Neural progenitor cell (in vitro differentiated cells): ENCODE results near the gene POU3F3. TPM values are rescaled to one million over a fixed set of nuclear protein-coding genes. Genes with fewer than 3 reads are reported as not detected.

ENCODE experiments used
- DNase-seq: peaks from one replicate; pipeline ENCODE4 v3.0.0-alpha.2; 2016; ENCODE audit warnings: low spot score
- H2AFZ ChIP-seq: fragments of 200-600 bp; sonication (generic); replicated peaks from 2 replicates; pipeline ENCODE4 v1.6.1; 2016; ENCODE audit warnings: antibody characterized with exemption
- H3F3A ChIP-seq: fragments of 200-600 bp; sonication (generic); 2 replicates; pipeline ENCODE4 v1.6.1; 2016; ENCODE audit warnings: antibody characterized with exemption, low read depth
- H3K27ac ChIP-seq: fragments of 200-600 bp; sonication (generic); 2 replicates; pipeline ENCODE4 v1.5.1; 2016; ENCODE audit warnings: mild to moderate bottlenecking
- H3K27me3 ChIP-seq: fragments of 200-600 bp; sonication (generic); 2 replicates; pipeline ENCODE4 v1.6.1; 2016; ENCODE audit warnings: mild to moderate bottlenecking, moderate library complexity
- H3K36me3 ChIP-seq: fragments of 200-600 bp; sonication (generic); 2 replicates; pipeline ENCODE4 v1.5.1; 2016
- H3K4me1 ChIP-seq: fragments of 200-600 bp; sonication (generic); 2 replicates; pipeline ENCODE4 v1.6.1; 2016; ENCODE audit warnings: mixed run types
- H3K4me2 ChIP-seq: fragments of 200-600 bp; sonication (generic); 2 replicates; pipeline ENCODE4 v1.6.1; 2016
- H3K4me3 ChIP-seq: fragments of 200-600 bp; sonication (generic); 2 replicates; pipeline ENCODE4 v1.5.1; 2016
- H3K79me2 ChIP-seq: fragments of 200-600 bp; sonication (generic); 2 replicates; pipeline ENCODE4 v1.6.1; 2016; ENCODE audit warnings: low read depth
- H3K9ac ChIP-seq: fragments of 200-600 bp; sonication (generic); 2 replicates; pipeline ENCODE4 v1.6.1; 2016
- H3K9me3 ChIP-seq: fragments of 200-600 bp; sonication (generic); 2 replicates; pipeline ENCODE4 v1.5.1; 2016; ENCODE audit warnings: low read depth
- H4K20me1 ChIP-seq: fragments of 200-600 bp; sonication (generic); 2 replicates; pipeline ENCODE4 v1.6.1; 2016; ENCODE audit warnings: low read depth
- H3K27ac Mint-ChIP-seq: 3 replicates; pipeline ENCODE4 v1.8.0; 2021; ENCODE audit warnings: mixed read lengths
- H3K27me3 Mint-ChIP-seq: 2 replicates; pipeline ENCODE4 v1.8.0; 2022; ENCODE audit warnings: low read depth, mild to moderate bottlenecking, inconsistent platforms, moderate library complexity, mixed read lengths; ENCODE audit not compliant: insufficient read depth
- H3K36me3 Mint-ChIP-seq: 3 replicates; pipeline ENCODE4 v1.8.0; 2021; ENCODE audit warnings: mixed read lengths
- H3K4me1 Mint-ChIP-seq: 3 replicates; pipeline ENCODE4 v1.8.0; 2021; ENCODE audit warnings: mixed read lengths
- H3K4me3 Mint-ChIP-seq: 3 replicates; pipeline ENCODE4 v1.8.0; 2021; ENCODE audit warnings: mild to moderate bottlenecking, moderate library complexity, mixed read lengths
- H3K9me3 Mint-ChIP-seq: 3 replicates; pipeline ENCODE4 v1.8.0; 2020; ENCODE audit warnings: mixed read lengths
- EZH2 ChIP-seq: fragments of 200-600 bp; sonication (generic); IDR thresholded peaks from 2 replicates; pipeline ENCODE4 v1.6.1; 2017; ENCODE audit warnings: antibody characterized with exemption, mild to moderate bottlenecking, moderate library complexity
- EZH2phosphoT487 ChIP-seq: fragments of 200-600 bp; sonication (generic); IDR thresholded peaks from 2 replicates; pipeline ENCODE4 v1.6.1; 2017; ENCODE audit warnings: antibody characterized with exemption
- total RNA-seq: library from RNA; depleted of rRNA; stranded (reverse); fragments of >200 nt; gene quantifications from 2 replicates; pipeline ENCODE4 v1.2.3, GENCODE V29; 2015; ENCODE audit warnings: low replicate concordance
- TF ChIP-seq, protein P1 (sequence below): fragments of 200-600 bp; sonication (generic); IDR thresholded peaks from 2 replicates; pipeline ENCODE4 v1.5.1; 2017; ENCODE audit warnings: antibody characterized with exemption, mild to moderate bottlenecking

Gene POU3F3
- total RNA-seq, 1 donor from 2014 or later: not detected

- H3F3A ChIP-seq: no peaks in the 10 kb centered on the region
- H3K27me3 Mint-ChIP-seq: no peaks in the 10 kb centered on the region
- no peak overlapping the region for H2AFZ ChIP-seq
- no peak overlapping the region for H3K4me3 Mint-ChIP-seq
- no peak overlapping the region for H3K27ac ChIP-seq
- no peaks in the 10 kb centered on the region for H4K20me1 ChIP-seq
- H3K36me3 Mint-ChIP-seq: no peaks in the 10 kb centered on the region
- no peaks in the 10 kb centered on the region for H3K27me3 ChIP-seq
- no peaks in the 10 kb centered on the region for H3K9me3 ChIP-seq
- H3K4me2 ChIP-seq: no peak overlapping the region
- no peaks in the 10 kb centered on the region for H3K9me3 Mint-ChIP-seq
- H3K9ac ChIP-seq: no peak overlapping the region
- H3K79me2 ChIP-seq: no peaks in the 10 kb centered on the region
- DNase-seq: no peak
- no peak overlapping the region for H3K4me3 ChIP-seq
- TF ChIP-seq EZH2 (no peak), EZH2phosphoT487 (no peak)
- TF ChIP-seq, protein P1, sequence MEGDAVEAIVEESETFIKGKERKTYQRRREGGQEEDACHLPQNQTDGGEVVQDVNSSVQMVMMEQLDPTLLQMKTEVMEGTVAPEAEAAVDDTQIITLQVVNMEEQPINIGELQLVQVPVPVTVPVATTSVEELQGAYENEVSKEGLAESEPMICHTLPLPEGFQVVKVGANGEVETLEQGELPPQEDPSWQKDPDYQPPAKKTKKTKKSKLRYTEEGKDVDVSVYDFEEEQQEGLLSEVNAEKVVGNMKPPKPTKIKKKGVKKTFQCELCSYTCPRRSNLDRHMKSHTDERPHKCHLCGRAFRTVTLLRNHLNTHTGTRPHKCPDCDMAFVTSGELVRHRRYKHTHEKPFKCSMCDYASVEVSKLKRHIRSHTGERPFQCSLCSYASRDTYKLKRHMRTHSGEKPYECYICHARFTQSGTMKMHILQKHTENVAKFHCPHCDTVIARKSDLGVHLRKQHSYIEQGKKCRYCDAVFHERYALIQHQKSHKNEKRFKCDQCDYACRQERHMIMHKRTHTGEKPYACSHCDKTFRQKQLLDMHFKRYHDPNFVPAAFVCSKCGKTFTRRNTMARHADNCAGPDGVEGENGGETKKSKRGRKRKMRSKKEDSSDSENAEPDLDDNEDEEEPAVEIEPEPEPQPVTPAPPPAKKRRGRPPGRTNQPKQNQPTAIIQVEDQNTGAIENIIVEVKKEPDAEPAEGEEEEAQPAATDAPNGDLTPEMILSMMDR: no peak
- H3K36me3 ChIP-seq: no peaks in the 10 kb centered on the region
- H3K4me1 ChIP-seq: no peaks in the 10 kb centered on the region
- H3K27ac Mint-ChIP-seq: peak overlapping the region; percentile 62
- H3K4me1 Mint-ChIP-seq: peaks cover 14% of the 10 kb centered on the region
These were observed 34.8 kb downstream of the POU3F3 start for GRCh38 chr2:104888489-104889258.

DNA sequence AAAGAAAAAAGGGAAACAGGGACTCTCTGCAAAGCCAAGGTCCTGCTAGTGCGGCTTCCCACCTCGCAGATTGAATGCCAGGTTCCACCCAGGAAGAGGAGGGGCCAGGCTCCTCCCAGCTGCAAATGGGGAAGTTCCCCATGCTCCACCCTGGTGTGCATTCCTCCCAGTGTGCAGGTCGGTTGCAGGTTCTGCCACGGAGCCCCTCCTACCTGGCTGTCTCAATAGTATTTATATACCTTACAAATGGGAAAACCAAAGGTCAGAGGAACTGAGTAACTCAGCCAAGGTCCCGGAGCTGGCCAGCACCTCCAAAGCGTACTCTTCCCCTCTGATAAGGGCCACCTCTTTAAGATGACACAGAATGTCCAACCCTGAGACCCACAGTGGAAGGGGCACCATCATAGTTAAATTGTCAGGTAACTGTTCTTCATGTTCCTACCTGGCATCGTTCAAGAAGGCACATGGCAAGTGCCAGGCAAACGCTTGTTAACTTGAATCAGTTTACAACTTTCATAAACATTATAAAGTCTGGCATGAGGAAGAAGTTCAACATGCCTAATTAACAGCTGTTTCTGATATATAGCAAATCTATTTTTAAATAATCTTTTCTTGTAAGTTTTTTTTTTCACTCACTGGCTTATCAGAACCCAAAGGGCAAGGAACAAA, 35.5 kb downstream of the POU3F3 start:
- Histone ChIP-seq H3K9me3 (no peaks in the 10 kb centered on the region), H3F3A (no peaks in the 10 kb centered on the region), H4K20me1 (no peaks in the 10 kb centered on the region), H3K27me3 (no peaks in the 10 kb centered on the region), H3K4me2 (no peak overlapping the region), H3K79me2 (no peaks in the 10 kb centered on the region), H3K27ac (no peak overlapping the region), H3K36me3 (no peaks in the 10 kb centered on the region), H2AFZ (no peak overlapping the region), H3K4me3 (no peak overlapping the region), H3K9ac (no peak overlapping the region), H3K4me1 (no peaks in the 10 kb centered on the region)
- H3K27me3 Mint-ChIP-seq: peaks cover 4% of the 10 kb centered on the region
- no peaks in the 10 kb centered on the region for H3K36me3 Mint-ChIP-seq
- no peaks in the 10 kb centered on the region for H3K9me3 Mint-ChIP-seq
- no peak overlapping the region for H3K4me3 Mint-ChIP-seq
- H3K27ac Mint-ChIP-seq: peak overlapping the region; percentile 62
- peaks cover 9% of the 10 kb centered on the region for H3K4me1 Mint-ChIP-seq
- TF ChIP-seq EZH2: no peak
- TF ChIP-seq, protein P1: no peak
- TF ChIP-seq EZH2phosphoT487: no peak
- no peak for DNase-seq

- no peak for DNase-seq
- peaks cover 4% of the 10 kb centered on the region for H3K27me3 Mint-ChIP-seq
- TF ChIP-seq, protein P1: no peak
- TF ChIP-seq EZH2phosphoT487 (no peak), EZH2 (no peak)
- Histone ChIP-seq H3F3A (no peaks in the 10 kb centered on the region), H3K9ac (no peak overlapping the region), H3K36me3 (no peaks in the 10 kb centered on the region), H4K20me1 (no peaks in the 10 kb centered on the region), H3K4me3 (no peak overlapping the region), H3K4me1 (no peaks in the 10 kb centered on the region), H3K27me3 (no peaks in the 10 kb centered on the region), H3K9me3 (no peaks in the 10 kb centered on the region), H3K79me2 (no peaks in the 10 kb centered on the region), H2AFZ (no peak overlapping the region), H3K27ac (no peak overlapping the region), H3K4me2 (no peak overlapping the region)
- H3K4me3 Mint-ChIP-seq: no peak overlapping the region
- no peaks in the 10 kb centered on the region for H3K36me3 Mint-ChIP-seq
- H3K27ac Mint-ChIP-seq: no peak overlapping the region
- peaks cover 3% of the 10 kb centered on the region for H3K9me3 Mint-ChIP-seq
- peaks cover 6% of the 10 kb centered on the region for H3K4me1 Mint-ChIP-seq
These were observed 36.2 kb downstream of the POU3F3 start for GRCh38 chr2:104889960-104890684.
